Stimulated activated CD4-positive, alpha-beta T cell treated with anti-CD3 and anti-CD28 coated beads, TNF-alpha, amount 100 ng/mL, for 24 hours (primary cell): Measurements from ENCODE around the gene L3HYPDH.

Source experiments
- DNase-seq, 3 experiments: peaks; one replicate each; pipeline ENCODE4 v3.0.0-alpha.2; 2020; ENCODE audit warnings: low read depth in 3 of 3

Gene L3HYPDH

GRCh38 chr14:59427653-59428580 is 56.3 kb downstream of the L3HYPDH start:
- no peak for DNase-seq

DNA sequence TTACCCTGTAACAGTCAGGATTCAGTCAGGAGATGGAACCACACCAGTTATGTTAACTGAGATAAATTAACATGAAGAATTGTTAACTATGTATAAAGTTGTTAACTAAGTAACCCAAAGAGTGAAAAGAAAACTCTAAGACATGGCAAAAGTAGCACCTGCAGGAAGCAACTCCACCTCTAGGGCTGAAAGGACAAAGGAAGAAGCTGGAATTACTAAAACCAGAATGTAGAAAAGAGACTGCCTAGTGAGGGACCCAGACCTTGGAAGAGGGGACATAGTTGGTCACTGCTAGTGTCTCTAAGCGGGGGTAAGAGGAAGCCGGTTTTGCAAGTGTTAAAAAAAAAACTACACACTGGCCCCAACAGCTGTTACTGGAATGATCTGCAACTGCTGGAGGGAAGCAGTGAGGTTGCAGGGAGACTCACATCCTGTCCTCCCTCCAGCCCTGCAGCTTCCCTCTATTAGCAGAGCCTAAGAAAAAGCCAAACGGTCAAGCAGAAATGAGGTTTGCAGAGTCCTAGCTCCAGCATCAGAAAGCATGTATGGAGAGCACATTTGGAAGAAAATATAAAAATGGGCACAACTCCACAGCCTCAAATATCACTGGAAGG is 58.8 kb downstream of the L3HYPDH start:
- no peak for DNase-seq

- no peak for DNase-seq
Observed at GRCh38 chr14:59424341-59425071, 59.7 kb downstream of the L3HYPDH start.
